Ascending aorta (tissue), 2 donors: ENCODE results near the gene PBRM1. TPM values are rescaled to one million over a fixed set of nuclear protein-coding genes. Genes with fewer than 3 reads are reported as not detected.

Experiments used
- DNase-seq, 2 donors: peaks; one replicate each; pipeline ENCODE4 v3.0.0-alpha.2; 2019; ENCODE audit warnings: low spot score in 2 of 2
- H3K27ac ChIP-seq, 2 donors: fragments of 200-600 bp; sonication (generic); one replicate each; pipeline ENCODE4 v1.5.1; 2016 to 2017; ENCODE audit warnings: mild to moderate bottlenecking in 1 of 2
- H3K27me3 ChIP-seq: fragments of 200-600 bp; sonication (generic); one replicate; pipeline ENCODE4 v1.5.1; 2017
- H3K36me3 ChIP-seq, 2 donors: fragments of 200-600 bp; sonication (generic); one replicate each; pipeline ENCODE4 v1.5.1; 2016
- H3K4me1 ChIP-seq, 2 donors: fragments of 200-600 bp; sonication (generic); one replicate each; pipeline ENCODE4 v1.5.1; 2016 to 2017; ENCODE audit warnings: mild to moderate bottlenecking in 1 of 2
- H3K4me3 ChIP-seq, 2 donors: fragments of 200-600 bp; sonication (generic); one replicate each; pipeline ENCODE4 v1.5.1; 2016 to 2017; ENCODE audit warnings: mild to moderate bottlenecking in 1 of 2
- H3K9me3 ChIP-seq, 2 donors: fragments of 200-600 bp; sonication (generic); one replicate each; pipeline ENCODE4 v1.5.1; 2016
- intact Hi-C: fragments of 100-400 bp; cut with DNase I; formaldehyde crosslinking; loops from one replicate; pipeline ENCODE4 v1.15.1; 2023
- total RNA-seq: library from RNA; depleted of rRNA; stranded (reverse); fragments of >200 nt; gene quantifications from one replicate; pipeline ENCODE4 v1.1.0, GENCODE V29; 2016
- TF ChIP-seq, protein P1 (sequence below), 3 experiments: fragments of 200-600 bp in 2 of 3; fragments of 450-650 bp in 1 of 3; sonication (generic) in 2 of 3; IDR thresholded peaks; one replicate each; pipeline ENCODE4 v1.5.1; 2016 to 2019; ENCODE audit warnings: antibody characterized with exemption in 3 of 3, mild to moderate bottlenecking in 1 of 3, moderate library complexity in 1 of 3

The PBRM1 gene
- total RNA-seq, 1 donor from 2014 or later = 36.7 TPM

DNA sequence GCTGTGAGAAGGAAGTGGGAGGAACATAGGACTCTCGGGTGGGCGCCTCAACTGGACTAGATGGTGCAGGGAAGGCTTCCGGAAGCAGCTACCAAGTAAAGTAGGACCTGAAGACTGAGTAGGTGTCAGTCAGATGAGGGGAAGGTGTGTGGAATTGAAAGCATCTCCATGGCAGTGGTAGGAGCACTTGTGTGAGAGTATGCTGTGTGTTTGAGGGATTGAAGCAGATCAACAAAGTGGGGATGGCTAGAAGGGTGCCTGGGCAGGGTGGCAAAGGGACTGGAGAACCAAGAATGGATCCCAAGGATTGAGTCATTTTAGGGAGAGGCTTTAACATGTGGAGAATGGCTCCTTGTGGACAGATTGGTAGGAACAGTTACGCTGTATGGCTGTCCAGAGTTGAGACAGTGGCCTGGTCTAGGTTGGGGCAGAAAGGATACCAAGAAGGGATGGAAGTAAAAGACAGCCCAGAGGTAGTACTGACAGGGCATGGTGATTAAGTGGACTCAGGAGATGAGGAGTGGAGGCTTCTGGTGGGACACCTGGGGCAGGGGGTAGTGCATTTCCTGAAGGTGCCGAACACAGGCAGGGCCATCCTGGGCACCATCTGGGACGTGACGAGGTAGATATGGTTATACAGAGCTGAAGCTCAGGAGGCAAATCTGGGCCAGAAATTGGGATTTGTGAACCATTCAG, 147.8 kb downstream of the PBRM1 start:
- H3K4me3 ChIP-seq = peak overlapping the region; percentile 74 to 78
- DNase-seq = no peak
- intact Hi-C loops = loop anchor here (2.0 to 10.0 kb wide), 5 partner anchors 65 to 386 kb away; partner anchors contain the start of genes GNL3, NISCH, PBRM1 and POC1A
- no peaks in the 10 kb centered on the region for H3K9me3 ChIP-seq
- peaks cover 11 to 23% of the 10 kb centered on the region in 2 donors for H3K4me1 ChIP-seq
- TF ChIP-seq, protein P1, sequence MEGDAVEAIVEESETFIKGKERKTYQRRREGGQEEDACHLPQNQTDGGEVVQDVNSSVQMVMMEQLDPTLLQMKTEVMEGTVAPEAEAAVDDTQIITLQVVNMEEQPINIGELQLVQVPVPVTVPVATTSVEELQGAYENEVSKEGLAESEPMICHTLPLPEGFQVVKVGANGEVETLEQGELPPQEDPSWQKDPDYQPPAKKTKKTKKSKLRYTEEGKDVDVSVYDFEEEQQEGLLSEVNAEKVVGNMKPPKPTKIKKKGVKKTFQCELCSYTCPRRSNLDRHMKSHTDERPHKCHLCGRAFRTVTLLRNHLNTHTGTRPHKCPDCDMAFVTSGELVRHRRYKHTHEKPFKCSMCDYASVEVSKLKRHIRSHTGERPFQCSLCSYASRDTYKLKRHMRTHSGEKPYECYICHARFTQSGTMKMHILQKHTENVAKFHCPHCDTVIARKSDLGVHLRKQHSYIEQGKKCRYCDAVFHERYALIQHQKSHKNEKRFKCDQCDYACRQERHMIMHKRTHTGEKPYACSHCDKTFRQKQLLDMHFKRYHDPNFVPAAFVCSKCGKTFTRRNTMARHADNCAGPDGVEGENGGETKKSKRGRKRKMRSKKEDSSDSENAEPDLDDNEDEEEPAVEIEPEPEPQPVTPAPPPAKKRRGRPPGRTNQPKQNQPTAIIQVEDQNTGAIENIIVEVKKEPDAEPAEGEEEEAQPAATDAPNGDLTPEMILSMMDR (IDR thresholded peaks at IDR 0.05) = no peak
- no peaks in the 10 kb centered on the region for H3K27me3 ChIP-seq
- H3K36me3 ChIP-seq = peaks cover 0 to 10% of the 10 kb centered on the region in 2 donors
- H3K27ac ChIP-seq = peak overlapping the region; percentile 80 to 86

DNA sequence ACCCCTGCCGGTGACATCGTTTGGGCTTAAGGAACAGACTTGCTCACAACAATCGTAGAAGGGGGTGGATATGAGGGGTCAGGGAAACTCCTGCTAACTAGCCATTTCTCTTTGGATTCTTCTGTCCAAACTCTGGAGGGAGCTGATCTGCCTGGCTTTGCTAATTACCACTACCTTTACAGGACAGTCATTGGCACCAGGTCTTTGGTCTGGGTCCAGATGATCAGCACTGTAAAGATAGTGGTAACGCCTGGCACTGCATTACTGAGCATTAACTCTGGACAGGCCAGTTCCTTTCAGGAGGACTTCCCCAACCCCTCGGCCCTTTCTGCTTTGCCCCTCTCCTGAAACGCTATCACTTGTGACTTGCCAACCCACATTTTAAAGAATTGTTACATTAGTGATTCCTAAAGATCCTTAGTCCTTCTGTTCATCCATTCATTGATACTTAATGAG, 148.5 kb downstream of the PBRM1 start:
- Histone ChIP-seq H3K4me1 (peaks cover 15 to 28% of the 10 kb centered on the region in 2 donors), H3K36me3 (peaks cover 0 to 10% of the 10 kb centered on the region in 2 donors), H3K9me3 (no peaks in the 10 kb centered on the region), H3K27ac (peak overlapping the region; percentile 80 to 86), H3K27me3 (no peaks in the 10 kb centered on the region), H3K4me3 (peak overlapping the region; percentile 74 to 78)
- TF ChIP-seq, protein P1 (IDR thresholded peaks at IDR 0.05) = no peak
- no peak for DNase-seq
- intact Hi-C loops = loop anchor here (2.0 to 10.0 kb wide), 5 partner anchors 64 to 385 kb away; partner anchors contain the start of genes GNL3, NISCH, PBRM1 and POC1A

DNA sequence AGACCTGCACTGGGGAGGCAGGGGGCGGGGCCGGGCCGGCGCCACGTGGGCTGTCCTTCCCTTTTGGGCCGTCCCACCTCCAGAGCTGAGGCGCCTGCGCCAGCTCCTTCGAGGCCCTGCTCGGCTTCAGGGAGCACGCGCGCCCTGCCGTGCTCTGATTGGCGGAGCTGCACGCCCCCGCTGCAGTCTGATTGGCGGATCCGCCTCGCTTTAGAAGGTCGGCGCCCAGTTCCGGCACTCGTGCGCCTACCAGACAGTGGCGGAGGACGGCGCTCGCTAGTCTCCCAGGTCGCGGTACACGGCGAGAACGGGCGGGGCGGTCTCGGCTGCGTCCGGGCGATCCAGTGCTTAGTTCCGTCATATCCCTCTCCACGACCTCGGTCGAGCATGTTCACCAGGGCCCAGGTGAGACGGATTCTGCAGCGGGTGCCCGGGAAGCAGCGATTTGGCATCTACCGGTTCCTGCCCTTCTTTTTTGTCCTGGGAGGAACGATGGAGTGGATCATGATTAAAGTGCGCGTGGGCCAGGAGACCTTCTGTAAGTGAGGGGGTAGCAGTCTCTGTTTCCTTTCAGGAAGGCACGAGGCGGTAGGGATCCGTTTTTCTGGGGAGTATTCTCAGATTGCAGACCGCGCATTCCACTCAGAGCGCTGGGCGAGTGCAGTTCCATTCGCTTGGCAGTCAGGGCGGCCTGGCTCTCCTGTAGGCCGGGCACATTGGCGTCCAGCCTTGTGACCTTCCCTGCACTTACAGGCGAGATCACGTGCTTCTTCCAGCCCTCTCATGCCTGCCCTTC, 149.1 kb downstream of the PBRM1 start, which contains the start of gene UQCC5:
Gene UQCC5 (plus strand): TSS at position 237 of the 796 bp plus-strand sequence. CDS start 151 bp downstream, at position 388.
- intact Hi-C loops = loop anchor here (2.0 to 10.0 kb wide), 5 partner anchors 64 to 384 kb away; partner anchors contain the start of genes GNL3, NISCH, PBRM1 and POC1A
- peak; percentile 95 to 98 for DNase-seq
- Histone ChIP-seq H3K27me3 (no peaks in the 10 kb centered on the region), H3K36me3 (peaks cover 0 to 6% of the 10 kb centered on the region in 2 donors), H3K4me1 (peaks cover 15 to 28% of the 10 kb centered on the region in 2 donors), H3K9me3 (no peaks in the 10 kb centered on the region), H3K4me3 (peak within 1 kb of the TSS; percentile 74 to 78), H3K27ac (peak within 1 kb of the TSS; percentile 80 to 86)
- TF ChIP-seq, protein P1 (IDR thresholded peaks at IDR 0.05) = peak in 1 of 3 experiments; percentile 2

DNA sequence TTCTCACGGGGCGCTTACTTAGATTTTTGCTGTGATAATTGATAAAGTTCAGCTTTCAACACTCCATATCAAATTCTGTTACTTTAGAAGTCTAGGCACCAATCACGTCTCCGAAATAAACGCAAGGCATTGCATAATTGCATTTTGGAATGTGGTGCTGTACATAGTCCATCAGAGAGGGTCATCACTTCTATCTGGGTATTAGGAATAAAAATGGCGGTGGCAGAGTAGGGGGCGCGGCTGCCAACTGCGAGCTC, 149.7 kb downstream of the PBRM1 start:
- H3K4me3 ChIP-seq = peak overlapping the region in 1 of 2 donors; percentile 36
- H3K27me3 ChIP-seq = no peaks in the 10 kb centered on the region
- intact Hi-C loops = loop anchor here (2.0 to 10.0 kb wide), 5 partner anchors 63 to 384 kb away; partner anchors contain the start of genes GNL3, NISCH, PBRM1 and POC1A
- peaks cover 15 to 28% of the 10 kb centered on the region in 2 donors for H3K4me1 ChIP-seq
- peak overlapping the region; percentile 29 to 86 for H3K27ac ChIP-seq
- no peaks in the 10 kb centered on the region for H3K9me3 ChIP-seq
- TF ChIP-seq, protein P1 (IDR thresholded peaks at IDR 0.05) = no peak
- DNase-seq = no peak
- peaks cover 0 to 4% of the 10 kb centered on the region in 2 donors for H3K36me3 ChIP-seq

DNA sequence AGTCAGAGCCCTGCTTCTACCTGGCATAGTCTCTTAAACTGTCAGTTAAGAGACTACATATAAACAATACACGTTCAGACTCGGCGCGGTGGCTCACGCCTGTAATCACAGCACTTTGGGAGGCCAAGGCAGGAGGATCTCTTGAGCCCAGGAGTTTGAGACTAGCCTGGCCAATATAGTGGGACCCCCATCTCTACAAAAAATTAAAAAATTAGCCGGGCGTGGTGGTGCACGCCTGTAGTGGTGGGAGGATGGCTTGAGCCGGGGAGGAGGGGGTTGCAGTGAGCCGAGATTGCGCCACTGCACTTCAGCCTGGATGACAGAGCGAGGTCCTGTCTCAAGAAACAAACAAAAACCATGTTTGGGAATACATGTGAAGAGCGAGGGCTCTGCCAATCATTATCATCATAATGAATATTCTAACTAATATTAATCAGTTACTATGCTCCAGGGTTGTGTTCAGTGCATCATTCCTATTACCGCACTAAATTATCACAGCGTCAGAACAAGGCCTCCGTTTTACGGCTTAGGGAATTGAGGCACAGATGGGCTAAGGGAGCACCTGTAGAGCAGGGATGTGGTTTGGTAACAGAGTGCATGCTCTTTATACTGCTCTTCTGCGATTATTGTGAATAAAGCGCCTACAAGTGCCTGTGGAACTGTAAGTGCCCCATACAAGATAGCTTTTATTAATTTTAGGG, 150.2 kb downstream of the PBRM1 start:
- peak overlapping the region in 1 of 2 donors; percentile 36 for H3K4me3 ChIP-seq
- H3K27me3 ChIP-seq = no peaks in the 10 kb centered on the region
- no peak for DNase-seq

More for the DNA sequence above, 150.2 kb downstream of the PBRM1 start:
- intact Hi-C loops = loop anchor here (2.0 to 10.0 kb wide), 5 partner anchors 63 to 383 kb away; partner anchors contain the start of genes GNL3, NISCH, PBRM1 and POC1A
- peak overlapping the region; percentile 29 to 89 for H3K27ac ChIP-seq
- no peaks in the 10 kb centered on the region for H3K9me3 ChIP-seq
- TF ChIP-seq, protein P1 (IDR thresholded peaks at IDR 0.05) = no peak
- H3K4me1 ChIP-seq = peaks cover 15 to 28% of the 10 kb centered on the region in 2 donors
- H3K36me3 ChIP-seq = no peaks in the 10 kb centered on the region
